Sigmoid colon (tissue), 4 donors: Measurements from ENCODE around the gene ELMO3.

ENCODE experiments used
- EP300 ChIP-seq, 4 donors: sonication (generic); formaldehyde crosslinking; IDR thresholded peaks; one replicate each; pipeline ENCODE4 v1.6.1; 2017; ENCODE audit warnings: antibody characterized with exemption in 4 of 4
- POLR2A ChIP-seq, 2 donors: fragments of 450-650 bp; IDR thresholded peaks; one replicate each; pipeline ENCODE4 v1.6.1; 2016; ENCODE audit warnings: antibody characterized with exemption in 2 of 2, mild to moderate bottlenecking in 2 of 2, moderate library complexity in 2 of 2
- TF ChIP-seq, protein P1 (sequence below), 4 experiments: fragments of 450-650 bp in 3 of 4; fragments of 200-600 bp in 1 of 4; IDR thresholded peaks; one replicate each; pipeline ENCODE4 v1.5.1; 2016 to 2019; ENCODE audit warnings: antibody characterized with exemption in 4 of 4, mild to moderate bottlenecking in 3 of 4, moderate library complexity in 2 of 4

- TF ChIP-seq, protein P1, sequence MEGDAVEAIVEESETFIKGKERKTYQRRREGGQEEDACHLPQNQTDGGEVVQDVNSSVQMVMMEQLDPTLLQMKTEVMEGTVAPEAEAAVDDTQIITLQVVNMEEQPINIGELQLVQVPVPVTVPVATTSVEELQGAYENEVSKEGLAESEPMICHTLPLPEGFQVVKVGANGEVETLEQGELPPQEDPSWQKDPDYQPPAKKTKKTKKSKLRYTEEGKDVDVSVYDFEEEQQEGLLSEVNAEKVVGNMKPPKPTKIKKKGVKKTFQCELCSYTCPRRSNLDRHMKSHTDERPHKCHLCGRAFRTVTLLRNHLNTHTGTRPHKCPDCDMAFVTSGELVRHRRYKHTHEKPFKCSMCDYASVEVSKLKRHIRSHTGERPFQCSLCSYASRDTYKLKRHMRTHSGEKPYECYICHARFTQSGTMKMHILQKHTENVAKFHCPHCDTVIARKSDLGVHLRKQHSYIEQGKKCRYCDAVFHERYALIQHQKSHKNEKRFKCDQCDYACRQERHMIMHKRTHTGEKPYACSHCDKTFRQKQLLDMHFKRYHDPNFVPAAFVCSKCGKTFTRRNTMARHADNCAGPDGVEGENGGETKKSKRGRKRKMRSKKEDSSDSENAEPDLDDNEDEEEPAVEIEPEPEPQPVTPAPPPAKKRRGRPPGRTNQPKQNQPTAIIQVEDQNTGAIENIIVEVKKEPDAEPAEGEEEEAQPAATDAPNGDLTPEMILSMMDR (IDR thresholded peaks at IDR 0.05) = no peak
- no peak for TF ChIP-seq POLR2A (IDR thresholded peaks at IDR 0.05)
- no peak for TF ChIP-seq EP300 (IDR thresholded peaks at IDR 0.05)
Observed at GRCh38 chr16:67183284-67183626, 15.7 kb upstream of the ELMO3 start.
